HCT116 (cell line): ENCODE results near the gene SCT.

Experiments
- CEBPB ChIP-seq: IDR thresholded peaks from 2 replicates; pipeline ENCODE4 v1.6.1; 2012; ENCODE audit warnings: low read depth
- CTCF ChIP-seq, 3 experiments: fragments of 200-600 bp in 1 of 3; sonication (generic) in 1 of 3; IDR thresholded peaks in 2 of 3; conservative IDR thresholded peaks in 1 of 3; 2 replicates each; pipeline ENCODE4 v1.5.1; 2012 to 2017; ENCODE audit warnings: low read depth in 2 of 3, low read length in 2 of 3, antibody characterized with exemption in 1 of 3, borderline replicate concordance in 1 of 3, control low read depth in 1 of 3, mild to moderate bottlenecking in 1 of 3, mixed read lengths in 1 of 3, mixed run types in 1 of 3, moderate library complexity in 1 of 3; ENCODE audit not compliant: insufficient read depth in 1 of 3
- EGR1 ChIP-seq: IDR thresholded peaks from 2 replicates; pipeline ENCODE4 v1.6.1; 2012; ENCODE audit warnings: low read depth
- EZH2 ChIP-seq: fragments of 200-600 bp; sonication (generic); IDR thresholded peaks from 2 replicates; pipeline ENCODE4 v1.6.1; 2017; ENCODE audit warnings: antibody characterized with exemption, mixed run types
- POLR2A ChIP-seq: IDR thresholded peaks from 2 replicates; pipeline ENCODE4 v1.7.0; 2011; ENCODE audit warnings: borderline replicate concordance; ENCODE audit not compliant: insufficient read depth, insufficient read length; ENCODE audit errors: extremely low read depth
- POLR2AphosphoS5 ChIP-seq: IDR thresholded peaks from 2 replicates; pipeline ENCODE4 v1.6.1; 2011; ENCODE audit warnings: mild to moderate bottlenecking, low read depth, low read length, moderate library complexity
- REST ChIP-seq: IDR thresholded peaks from 2 replicates; pipeline ENCODE4 v1.6.1; 2012; ENCODE audit warnings: low read depth
- SRF ChIP-seq: IDR thresholded peaks from 2 replicates; pipeline ENCODE4 v1.6.1; 2012; ENCODE audit warnings: low read depth
- TCF7L2 ChIP-seq: IDR thresholded peaks from 2 replicates; pipeline ENCODE4 v1.7.0; 2011; ENCODE audit warnings: borderline replicate concordance, inconsistent platforms; ENCODE audit not compliant: insufficient read depth, insufficient read length; ENCODE audit errors: extremely low read depth
- TF ChIP-seq, protein P1 (sequence below): IDR thresholded peaks from 2 replicates; pipeline ENCODE4 v1.6.1; 2012

DNA sequence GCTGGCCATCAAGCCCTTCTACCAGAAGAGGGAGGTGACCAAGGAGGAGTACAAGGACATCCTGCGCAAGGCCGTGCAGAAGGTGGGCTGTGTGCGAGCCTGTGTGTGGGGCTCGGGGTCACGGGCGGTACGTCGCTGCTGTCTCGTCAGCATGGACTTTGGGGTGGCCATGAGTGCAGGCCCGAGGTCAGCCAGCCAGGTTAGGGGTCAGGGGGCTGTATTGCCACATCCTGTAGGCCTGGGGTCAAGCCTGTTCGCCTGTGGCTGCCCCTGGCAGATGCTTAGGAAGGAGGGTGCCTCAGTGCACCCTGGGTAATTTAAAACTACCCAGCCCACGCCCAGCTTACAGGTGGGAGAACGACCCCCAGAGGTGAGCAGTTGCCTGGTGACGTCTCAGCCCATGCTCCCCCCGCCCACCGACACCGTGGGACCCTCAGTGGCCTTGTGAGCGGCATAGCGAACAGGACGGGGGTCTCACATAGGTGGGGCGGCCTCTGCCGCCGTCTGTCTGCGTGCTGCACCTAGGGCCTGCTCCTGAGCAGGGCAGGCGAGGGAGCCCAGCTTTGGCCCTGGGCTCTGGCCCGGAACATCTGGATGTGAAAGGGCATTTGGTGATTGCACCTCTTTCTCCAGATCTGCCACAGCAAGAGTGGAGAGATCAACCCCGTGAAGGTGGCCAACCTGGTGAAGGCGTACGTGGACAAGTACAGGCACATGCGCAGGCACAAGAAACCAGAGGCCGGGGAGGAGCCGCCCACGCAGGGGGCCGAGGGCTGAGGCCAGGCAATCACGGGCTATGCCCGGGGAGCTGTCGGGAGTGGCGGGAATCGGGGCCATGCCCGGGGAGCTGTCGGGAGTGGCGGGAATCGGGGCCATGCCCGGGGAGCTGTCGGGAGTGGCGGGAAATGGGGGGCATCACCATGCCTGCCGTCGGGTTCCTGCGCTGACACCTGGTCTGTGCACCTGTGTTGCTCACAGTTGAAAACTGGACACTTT, 15.7 kb downstream of the SCT start:
- TF ChIP-seq CTCF (IDR thresholded peaks at IDR 0.05 in 2 of 3, conservative IDR thresholded peaks at IDR 0.05 in 1 of 3; ENCODE audit: borderline replicate concordance in 1 of 3, insufficient read depth in 1 of 3, low read depth in 2 of 3, low read length in 2 of 3) (no peak), POLR2A (no peak), CEBPB (no peak), EGR1 (no peak), POLR2AphosphoS5 (peak; percentile 17; the same call in 1 of the 2 replicates), REST (no peak), TCF7L2 (no peak), SRF (no peak), EZH2 (no peak)
- TF ChIP-seq, protein P1, sequence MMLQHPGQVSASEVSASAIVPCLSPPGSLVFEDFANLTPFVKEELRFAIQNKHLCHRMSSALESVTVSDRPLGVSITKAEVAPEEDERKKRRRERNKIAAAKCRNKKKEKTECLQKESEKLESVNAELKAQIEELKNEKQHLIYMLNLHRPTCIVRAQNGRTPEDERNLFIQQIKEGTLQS, result no peak
